GM23338 (cell line): ENCODE data around the gene ZNF880. TPM values are rescaled to one million over a fixed set of nuclear protein-coding genes. Genes with fewer than 3 reads are reported as not detected.

ENCODE experiments used
- ATAC-seq: fragments of 200-7000 bp; cut with Tn5 transposase; 3 replicates; pipeline ENCODE4 v1.9.1; 2020
- DNase-seq: peaks from one replicate; pipeline ENCODE4 v3.0.0-alpha.2; 2015; ENCODE audit warnings: low spot score
- H2AFZ ChIP-seq: fragments of 200-600 bp; sonication (generic); 2 replicates; pipeline ENCODE4 v1.8.0; 2016; ENCODE audit warnings: antibody characterized with exemption, mild to moderate bottlenecking, moderate library complexity
- H3F3A ChIP-seq: fragments of 200-600 bp; sonication (generic); replicated peaks from 2 replicates; pipeline ENCODE4 v1.8.0; 2017; ENCODE audit warnings: antibody characterized with exemption, mixed run types, low read depth
- H3K27ac ChIP-seq: fragments of 200-600 bp; sonication (generic); 2 replicates; pipeline ENCODE4 v1.6.1; 2016; ENCODE audit warnings: low read depth
- H3K27me3 ChIP-seq: fragments of 200-600 bp; sonication (generic); 2 replicates; pipeline ENCODE4 v1.8.0; 2016; ENCODE audit warnings: mild to moderate bottlenecking, mixed run types, moderate library complexity; ENCODE audit not compliant: insufficient read depth
- H3K36me3 ChIP-seq: fragments of 200-600 bp; sonication (generic); 2 replicates; pipeline ENCODE4 v1.8.0; 2016; ENCODE audit warnings: mild to moderate bottlenecking; ENCODE audit not compliant: insufficient read depth
- H3K4me1 ChIP-seq: fragments of 200-600 bp; sonication (generic); 2 replicates; pipeline ENCODE4 v1.8.0; 2016; ENCODE audit warnings: mild to moderate bottlenecking, moderate library complexity; ENCODE audit not compliant: insufficient read depth
- H3K4me2 ChIP-seq: fragments of 200-600 bp; sonication (generic); 2 replicates; pipeline ENCODE4 v1.7.1; 2017; ENCODE audit warnings: mixed run types
- H3K4me3 ChIP-seq: fragments of 200-600 bp; sonication (generic); 2 replicates; pipeline ENCODE4 v1.6.1; 2016; ENCODE audit warnings: mixed run types
- H3K79me2 ChIP-seq: fragments of 200-600 bp; sonication (generic); replicated peaks from 2 replicates; pipeline ENCODE4 v1.8.0; 2017; ENCODE audit warnings: mild to moderate bottlenecking; ENCODE audit not compliant: insufficient read depth
- H3K9me2 ChIP-seq: fragments of 200-600 bp; sonication (generic); 2 replicates; pipeline ENCODE4 v1.8.0; 2017; ENCODE audit not compliant: insufficient read depth
- H4K20me1 ChIP-seq: fragments of 200-600 bp; sonication (generic); replicated peaks from 2 replicates; pipeline ENCODE4 v1.8.0; 2017; ENCODE audit warnings: mild to moderate bottlenecking; ENCODE audit not compliant: insufficient read depth
- H3K27ac Mint-ChIP-seq: 2 replicates; pipeline ENCODE4 v1.8.0; 2020; ENCODE audit warnings: inconsistent platforms, mild to moderate bottlenecking, moderate library complexity, mixed read lengths
- H3K27me3 Mint-ChIP-seq: 3 replicates; pipeline ENCODE4 v1.8.0; 2022; ENCODE audit warnings: low read depth, mild to moderate bottlenecking, moderate library complexity, mixed read lengths, inconsistent platforms; ENCODE audit not compliant: insufficient read depth, poor library complexity
- H3K36me3 Mint-ChIP-seq: 3 replicates; pipeline ENCODE4 v1.8.0; 2021; ENCODE audit warnings: low read depth, mild to moderate bottlenecking, inconsistent platforms, moderate library complexity, mixed read lengths
- H3K4me1 Mint-ChIP-seq: 3 replicates; pipeline ENCODE4 v1.8.0; 2020; ENCODE audit warnings: mild to moderate bottlenecking, inconsistent platforms, mixed read lengths
- H3K4me3 Mint-ChIP-seq: 3 replicates; pipeline ENCODE4 v1.8.0; 2021; ENCODE audit warnings: moderate library complexity, mild to moderate bottlenecking, inconsistent platforms, mixed read lengths
- H3K9me3 Mint-ChIP-seq: 3 replicates; pipeline ENCODE4 v1.8.0; 2020; ENCODE audit warnings: moderate library complexity, mild to moderate bottlenecking, inconsistent platforms, mixed read lengths
- CREB1 ChIP-seq: fragments of 250-450 bp; sonication (Bioruptor Pico); IDR thresholded peaks from 2 replicates; pipeline ENCODE4 v1.5.0; 2020; ENCODE audit warnings: low read depth, mild to moderate bottlenecking, moderate library complexity
- CTCF ChIP-seq, 2 experiments: fragments of 200-600 bp in 1 of 2; sonication (generic) in 1 of 2; conservative IDR thresholded peaks; 2 replicates each; pipeline versions ENCODE4 v1.5.1 to v1.6.1; 2016 to 2017; ENCODE audit warnings: antibody characterized with exemption in 2 of 2, low read depth in 2 of 2, mild to moderate bottlenecking in 2 of 2, moderate library complexity in 1 of 2
- ETS1 ChIP-seq: IDR thresholded peaks from 2 replicates; pipeline ENCODE4 v1.6.1; 2016; ENCODE audit warnings: antibody characterized with exemption
- EZH2 ChIP-seq: fragments of 200-600 bp; sonication (generic); IDR thresholded peaks from one replicate; pipeline ENCODE4 v1.8.0; 2017; ENCODE audit warnings: antibody characterized with exemption, mild to moderate bottlenecking, low read depth; ENCODE audit not compliant: unreplicated experiment
- EZH2phosphoT487 ChIP-seq: fragments of 200-600 bp; sonication (generic); IDR thresholded peaks from one replicate; pipeline ENCODE4 v1.8.1; 2018; ENCODE audit warnings: antibody characterized with exemption; ENCODE audit not compliant: unreplicated experiment
- JUNB ChIP-seq: IDR thresholded peaks from one replicate; pipeline ENCODE4 v1.6.1; 2016; ENCODE audit warnings: antibody characterized with exemption; ENCODE audit not compliant: unreplicated experiment
- NANOG ChIP-seq: IDR thresholded peaks from 2 replicates; pipeline ENCODE4 v1.6.1; 2016; ENCODE audit warnings: antibody characterized with exemption, borderline replicate concordance
- POLR2AphosphoS5 ChIP-seq: IDR thresholded peaks from 2 replicates; pipeline ENCODE4 v1.6.1; 2016; ENCODE audit warnings: antibody characterized with exemption, low read depth
- REST ChIP-seq: IDR thresholded peaks from one replicate; pipeline ENCODE4 v1.6.1; 2018; ENCODE audit warnings: antibody characterized with exemption; ENCODE audit not compliant: unreplicated experiment
- STAT1 ChIP-seq: IDR thresholded peaks from one replicate; pipeline ENCODE4 v1.6.1; 2016; ENCODE audit warnings: antibody characterized with exemption; ENCODE audit not compliant: unreplicated experiment
- ZNF114 ChIP-seq: fragments of 250-450 bp; sonication (Bioruptor Pico); IDR thresholded peaks from 2 replicates; pipeline ENCODE4 v1.5.0; 2020; ENCODE audit warnings: mild to moderate bottlenecking, moderate library complexity
- ZNF331 ChIP-seq: fragments of 250-450 bp; sonication (Bioruptor Pico); IDR thresholded peaks from 2 replicates; pipeline ENCODE4 v1.5.0; 2020; ENCODE audit warnings: low read depth, mild to moderate bottlenecking, moderate library complexity
- long read RNA-seq: library from polyadenylated mRNA; unstranded; transcript quantifications from one replicate; pipeline ENCODE4 v2.0.0, GENCODE V29; 2020; ENCODE audit not compliant: unreplicated experiment
- polyA plus RNA-seq: library from polyadenylated mRNA; unstranded; fragments of >200 nt; fragmentation: Nextera tagmentation; extraction: Ambion mirVana; gene quantifications from 2 replicates; pipeline ENCODE4 v1.2.1, GENCODE V29; 2016
- total RNA-seq: library from RNA; depleted of rRNA; stranded (reverse); fragments of >200 nt; shearing (Covaris generic); gene quantifications from 2 replicates; pipeline ENCODE4 v1.2.3, GENCODE V29; 2014; rRNA removed

ZNF880 gene
- total RNA-seq (49.1 and 60.6 TPM in 2 replicates), polyA plus RNA-seq (56.3 and 57.4 TPM in 2 replicates)
- long read RNA-seq, transcript ZNF880-206 (4 exons, 953 nt) = major isoform, 5 of 11 reads
- long read RNA-seq, partial matches to known transcripts = 0 of 11 reads
- long read RNA-seq, other reads (novel, unspliced or antisense) = 2 of 11 reads

GRCh38 chr19:52369559-52370340 lies at the start of gene ZNF880:
ZNF880 (plus strand) TSS chr19:52369923; CDS start chr19:52369966, 43 bp downstream.
- Histone ChIP-seq H3K79me2 (peaks cover 20% of the 10 kb centered on the region), H3K4me3 (peak within 1 kb of the TSS; percentile 68), H3F3A (no peaks in the 10 kb centered on the region), H3K36me3 (peaks cover 41% of the 10 kb centered on the region), H2AFZ (peak within 1 kb of the TSS; percentile 34; the same call in 1 of the 2 replicates), H3K9me2 (no peaks in the 10 kb centered on the region), H3K4me1 (0 out of 2 replicates have a peak, but pooled peaks cover 4% of the 10 kb centered on the region), H3K27ac (peak within 1 kb of the TSS; percentile 93), H3K4me2 (peak within 1 kb of the TSS; percentile 79), H4K20me1 (no peaks in the 10 kb centered on the region; the same call in 1 of the 2 replicates), H3K27me3 (no peaks in the 10 kb centered on the region)
- H3K4me1 Mint-ChIP-seq = peaks cover 4% of the 10 kb centered on the region; the same call in 1 of the 3 replicates
- peaks cover 75% of the 10 kb centered on the region for H3K9me3 Mint-ChIP-seq
- TF ChIP-seq STAT1 (no peak), CREB1 (0 out of 2 replicates have a peak, but pooled peaks have one; percentile 30), REST (no peak), ETS1 (peak; percentile 83; the same call in 1 of the 2 replicates), POLR2AphosphoS5 (peak; percentile 86)
- H3K4me3 Mint-ChIP-seq = peak within 1 kb of the TSS; percentile 96
- H3K27me3 Mint-ChIP-seq = peaks cover 11% of the 10 kb centered on the region
- peak; percentile 99 for ATAC-seq
- peak; percentile 98 for DNase-seq
- peaks cover 78% of the 10 kb centered on the region for H3K36me3 Mint-ChIP-seq
- peak within 1 kb of the TSS; percentile 99 for H3K27ac Mint-ChIP-seq

- H3K27ac ChIP-seq = no peak overlapping the region
- Mint-ChIP-seq H3K4me3 (no peak overlapping the region), H3K27me3 (peaks cover 11% of the 10 kb centered on the region), H3K4me1 (no peaks in the 10 kb centered on the region), H3K27ac (no peak overlapping the region), H3K36me3 (peaks cover 99% of the 10 kb centered on the region), H3K9me3 (peaks cover 100% of the 10 kb centered on the region)
- peaks cover 71% of the 10 kb centered on the region for H3K36me3 ChIP-seq
- ATAC-seq (no peak), DNase-seq (no peak)
- no peaks in the 10 kb centered on the region for H3K27me3 ChIP-seq
- H3K79me2 ChIP-seq = no peaks in the 10 kb centered on the region; the same call in 1 of the 2 replicates
- no peaks in the 10 kb centered on the region for H4K20me1 ChIP-seq
- no peaks in the 10 kb centered on the region for H3F3A ChIP-seq
- H3K4me3 ChIP-seq = no peak overlapping the region
- H3K4me2 ChIP-seq = no peak overlapping the region
- H3K4me1 ChIP-seq = no peaks in the 10 kb centered on the region
- no peak overlapping the region for H2AFZ ChIP-seq
- H3K9me2 ChIP-seq = no peaks in the 10 kb centered on the region
- TF ChIP-seq JUNB (no peak), ETS1 (no peak), EZH2 (no peak), ZNF331 (CRISPR knock-in tag) (no peak), CREB1 (no peak), EZH2phosphoT487 (no peak), CTCF (conservative IDR thresholded peaks at IDR 0.05; ENCODE audit: low read depth in 2 of 2) (no peak), NANOG (no peak), ZNF114 (no peak)
Observed at GRCh38 chr19:52322429-52322828, 47.3 kb upstream of the ZNF880 start.
